ENCODE measurements around the gene CCDC71. TPM values are rescaled to one million over a fixed set of nuclear protein-coding genes. Genes with fewer than 3 reads are reported as not detected.

The CCDC71 gene
- total and polyA plus RNA-seq, 9 of the 15 experiments (the other 6 are each of a cell fraction or from before 2014, with no cell fraction given): 0.13 to 19.3 (median 14.3) TPM

GRCh38 chr3:49171119-49171774 lies 5.1 kb upstream of the CCDC71 start, which contains the start of gene KLHDC8B (continued):
- TF ChIP-seq PHF21A (IDR thresholded peaks at IDR 0.05; ENCODE audit: borderline replicate concordance, low read depth) (no peak), ZFP91 (CRISPR knock-in tag; IDR thresholded peaks at IDR 0.05) (no peak), FOXA3 (CRISPR knock-in tag; conservative IDR thresholded peaks at IDR 0.05 in 1 of 2, IDR thresholded peaks at IDR 0.05 in 1 of 2) (no peak), E2F8 (IDR thresholded peaks at IDR 0.05; ENCODE audit: low read depth, partially characterized antibody) (no peak), ZNF780A (CRISPR knock-in tag; IDR thresholded peaks at IDR 0.05) (no peak), PBX2 (CRISPR knock-in tag; IDR thresholded peaks at IDR 0.05; ENCODE audit: low read depth) (no peak), PBX2 (tag; conservative IDR thresholded peaks at IDR 0.05; ENCODE audit: low read depth) (no peak), SMC3 (conservative IDR thresholded peaks at IDR 0.05; ENCODE audit: insufficient read depth, low read depth, low read length) (peak; percentile 52), ETV5 (CRISPR knock-in tag; IDR thresholded peaks at IDR 0.05; ENCODE audit: low read depth) (no peak), ZNF766 (CRISPR knock-in tag; conservative IDR thresholded peaks at IDR 0.05) (peak; percentile 91), NFE2L1 (tag; IDR thresholded peaks at IDR 0.05; ENCODE audit: borderline replicate concordance, low read depth) (no peak), NR2C1 (IDR thresholded peaks at IDR 0.05) (no peak), NR2C1 (tag; IDR thresholded peaks at IDR 0.05) (no peak), MEF2D (tag; conservative IDR thresholded peaks at IDR 0.05; ENCODE audit: low read depth) (no peak), GTF2F1 (IDR thresholded peaks at IDR 0.05; ENCODE audit: low read depth, low read length) (no peak), DPF2 (IDR thresholded peaks at IDR 0.05) (peak; percentile 71), HBP1 (CRISPR knock-in tag; IDR thresholded peaks at IDR 0.05) (no peak), HDAC3 (IDR thresholded peaks at IDR 0.05; ENCODE audit: borderline replicate concordance, partially characterized antibody) (peak; percentile 59), PRPF4 (IDR thresholded peaks at IDR 0.05; ENCODE audit: insufficient read depth, low read depth, low read length, poor library complexity, severe bottlenecking) (no peak)
